ENCODE measurements around the gene FOSL2.
A peak's percentile ranks its signal among the peaks of the same experiment; 100 is the strongest.
"Not testable (repeated sequence)": the region's sequence is repeated elsewhere in the genome, so short reads cannot be mapped to it uniquely, and the experiment has no call there.

The FOSL2 gene

GRCh38 chr2:28357948-28358667 is 34.5 kb upstream of the FOSL2 start:
- DNase-seq = no peak

DNA sequence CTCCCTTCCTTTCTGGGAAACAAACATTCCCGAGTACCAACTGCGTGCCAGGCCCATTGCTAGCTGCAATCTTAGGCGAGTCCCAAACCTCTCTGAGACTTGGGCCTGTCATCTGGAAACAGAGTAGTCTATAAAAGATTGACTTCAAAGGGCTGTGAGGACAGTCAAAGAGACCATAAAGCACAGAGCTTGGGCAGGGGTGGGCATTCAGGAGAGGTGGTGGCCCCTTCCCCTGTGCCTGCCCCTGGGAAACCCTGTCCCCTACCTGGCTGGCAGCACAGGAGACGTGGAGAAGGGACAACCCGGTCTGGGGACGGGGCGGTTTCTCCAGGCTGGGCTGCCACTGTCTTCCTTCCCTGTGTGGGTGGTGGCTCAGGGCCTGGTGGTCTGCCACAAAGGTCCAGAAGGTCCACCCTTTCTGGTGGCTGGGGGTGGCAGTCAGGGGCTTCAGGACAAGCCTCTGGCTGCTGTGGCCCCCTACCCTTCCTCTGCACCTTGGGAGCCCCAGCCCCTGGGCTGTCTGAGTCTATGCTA is 33.9 kb upstream of the FOSL2 start:
- no peak for DNase-seq

DNA sequence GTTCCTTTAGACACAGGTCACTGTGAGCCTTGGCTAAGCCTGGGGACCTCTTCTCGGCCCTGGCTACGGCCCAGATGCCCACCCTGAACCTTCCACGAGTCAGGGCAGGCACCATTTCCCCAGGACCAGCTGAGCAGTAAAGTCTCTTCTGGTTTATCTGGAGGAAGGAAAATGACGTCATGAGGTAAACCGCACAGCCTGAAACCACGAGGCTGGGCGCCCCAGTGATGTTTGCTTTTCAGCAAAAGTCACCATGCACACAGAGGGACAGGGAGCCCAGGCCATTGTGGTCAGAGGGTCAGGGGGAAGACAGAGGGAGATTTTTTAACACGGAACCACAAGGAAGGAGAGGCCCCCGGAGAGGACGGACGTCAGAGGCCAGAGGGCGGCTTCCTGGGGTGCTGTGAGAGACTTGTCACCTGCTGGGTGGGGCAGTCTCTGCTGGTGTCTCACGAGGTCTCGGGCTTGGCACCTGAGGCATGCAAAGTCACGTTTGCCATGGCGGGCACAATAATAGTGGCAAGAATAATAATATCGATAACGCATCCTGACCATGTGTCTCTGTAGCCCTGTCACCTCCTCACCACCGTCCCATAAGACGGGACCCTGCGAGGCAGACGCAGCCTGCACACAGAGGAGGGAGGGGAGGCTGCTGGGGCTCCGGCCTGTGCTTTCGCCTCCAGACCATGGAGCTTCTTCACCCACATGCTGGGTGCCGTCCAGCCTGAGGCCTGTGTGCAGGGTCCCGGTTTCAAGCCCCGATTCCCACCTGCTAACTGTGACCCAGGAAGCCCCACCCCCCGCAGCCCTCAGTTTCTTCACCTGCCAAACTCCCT is 33.2 kb upstream of the FOSL2 start:
- DNase-seq = peak; percentile 53

GRCh38 chr2:28360058-28360717 is 32.5 kb upstream of the FOSL2 start:
- no peak for DNase-seq

- DNase-seq = peak; percentile 89
Observed at GRCh38 chr2:28360718-28361293, 31.9 kb upstream of the FOSL2 start.

DNA sequence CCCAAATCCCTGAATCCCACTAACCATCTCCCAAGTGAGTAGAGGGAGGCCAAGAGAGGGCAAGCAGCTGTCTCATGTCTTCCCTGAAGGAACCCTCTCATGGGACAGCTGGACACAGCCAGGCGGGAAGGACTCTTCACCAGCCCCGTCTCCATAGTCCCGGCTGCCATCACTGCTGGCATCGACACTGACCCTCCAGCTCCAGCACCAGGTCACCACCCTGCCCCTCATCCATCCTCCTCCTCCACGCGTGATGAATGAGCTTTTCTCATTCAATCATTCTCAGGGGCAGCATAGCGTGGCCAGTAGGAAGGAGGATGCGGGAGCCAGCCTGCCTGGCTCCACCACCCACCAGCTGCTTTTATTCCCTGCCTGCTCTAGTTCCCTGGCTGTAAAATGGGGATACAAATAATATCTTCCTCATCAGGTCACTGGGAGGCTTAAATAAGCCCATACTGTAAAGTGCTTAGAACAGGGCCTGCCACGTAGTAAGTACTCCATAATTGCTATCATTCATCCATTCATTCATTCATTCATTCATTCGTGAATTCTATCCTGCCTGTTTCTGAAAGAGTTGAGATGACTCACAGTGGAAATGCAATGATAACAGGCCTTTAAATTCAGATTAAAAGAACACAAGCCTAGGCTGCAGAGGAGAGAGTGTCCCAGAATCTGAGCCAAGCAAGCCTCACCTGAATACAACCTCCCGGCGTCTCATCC is 30.5 kb upstream of the FOSL2 start:
- DNase-seq = no peak

- DNase-seq = no peak
Observed at GRCh38 chr2:28362991-28363521, 29.6 kb upstream of the FOSL2 start.

DNA sequence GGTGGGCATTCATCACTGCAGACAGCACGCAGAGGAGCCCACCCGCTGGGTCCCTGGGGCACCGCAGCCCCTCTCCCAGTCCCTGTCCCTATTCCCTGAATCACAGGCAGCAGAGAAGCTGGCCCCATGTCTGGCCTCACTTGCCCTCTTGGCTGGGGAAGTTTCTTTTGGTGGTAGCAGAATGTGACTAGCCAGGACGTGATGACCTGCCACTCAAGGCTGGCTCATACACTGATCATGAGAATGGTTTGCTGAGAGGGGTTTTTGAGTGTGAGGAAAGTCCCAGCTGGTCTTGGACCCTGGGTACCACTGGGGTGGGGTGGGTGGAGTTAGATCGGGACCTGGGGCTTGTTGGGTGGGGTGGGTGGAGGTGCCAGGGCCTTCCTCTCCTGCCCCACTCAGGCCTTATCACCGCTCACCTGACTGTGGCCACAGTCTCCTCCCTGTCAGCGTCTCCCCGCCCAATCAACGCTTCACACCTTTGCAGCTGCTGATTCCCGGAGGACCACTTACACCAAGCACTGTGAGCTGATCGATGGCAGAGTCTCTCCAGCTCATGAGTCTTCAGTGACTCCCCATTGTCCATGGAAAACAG is 28.9 kb upstream of the FOSL2 start:
- DNase-seq = no peak

- DNase-seq = peak; percentile 75
Observed at GRCh38 chr2:28364610-28365009, 28.0 kb upstream of the FOSL2 start.

DNA sequence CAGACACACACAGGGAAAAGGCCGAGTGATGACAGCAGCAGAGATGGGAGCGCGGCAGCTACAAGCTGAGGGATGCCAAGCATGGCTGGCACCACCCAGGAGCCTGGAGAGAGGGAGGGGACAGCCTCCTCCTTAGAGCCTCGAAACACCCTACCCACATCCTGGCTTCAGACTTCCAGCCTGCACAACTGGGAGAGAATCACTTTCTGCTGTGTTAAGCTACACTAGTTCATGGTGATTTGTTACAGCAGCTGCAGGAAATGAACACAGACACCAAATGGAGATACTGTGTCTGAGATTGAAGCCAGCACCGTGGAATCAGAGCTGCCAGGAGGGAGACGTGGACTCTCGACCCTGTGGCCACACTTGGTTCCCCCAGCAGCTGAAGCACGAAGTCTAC is 27.5 kb upstream of the FOSL2 start:
- DNase-seq = no peak

- no peak for DNase-seq
Observed at GRCh38 chr2:28366149-28366495, 26.5 kb upstream of the FOSL2 start.

- DNase-seq = peak; percentile 39
Observed at GRCh38 chr2:28366496-28367282, 26.0 kb upstream of the FOSL2 start.

GRCh38 chr2:28367667-28368356 is 24.8 kb upstream of the FOSL2 start:
- no peak for DNase-seq

- no peak for DNase-seq
Observed at GRCh38 chr2:28368357-28368798, 24.3 kb upstream of the FOSL2 start.

GRCh38 chr2:28369358-28369757 is 23.3 kb upstream of the FOSL2 start:
- DNase-seq = no peak

- peak; percentile 39 for DNase-seq
Observed at GRCh38 chr2:28370354-28370753, 22.3 kb upstream of the FOSL2 start.

GRCh38 chr2:28371728-28372127 is 20.9 kb upstream of the FOSL2 start:
- not testable (repeated sequence) for DNase-seq

- DNase-seq = no peak
Observed at GRCh38 chr2:28373854-28374253, 18.8 kb upstream of the FOSL2 start.

- no peak for DNase-seq
Observed at GRCh38 chr2:28374331-28374730, 18.3 kb upstream of the FOSL2 start.

DNA sequence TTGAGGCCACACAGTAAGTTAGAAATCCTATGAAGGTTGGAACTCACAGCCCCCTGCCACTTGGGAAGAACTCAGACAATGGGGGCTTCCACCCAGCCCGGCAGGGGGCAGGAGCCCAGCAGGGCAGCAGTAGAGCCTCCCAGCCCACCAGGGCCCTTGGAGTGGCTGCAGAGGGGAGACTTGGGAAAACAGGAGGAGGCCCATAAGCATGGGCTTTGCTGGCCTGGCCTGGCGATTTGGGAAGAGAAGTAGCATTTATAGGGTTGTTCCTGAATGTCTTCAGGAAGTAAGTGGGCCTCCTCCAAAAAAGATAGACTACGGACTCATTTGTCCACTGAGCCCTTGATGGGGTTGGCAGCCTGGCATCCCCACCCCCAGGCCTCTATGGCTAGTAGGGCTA is 17.4 kb upstream of the FOSL2 start:
- DNase-seq = no peak
